Measurements from ENCODE around the gene STK16. TPM values are rescaled to one million over a fixed set of nuclear protein-coding genes. Genes with fewer than 3 reads are reported as not detected.

The STK16 gene
- total and polyA plus RNA-seq, 2 of the 4 experiments (the other 2 are of a cell fraction) = 44.4 to 50.1 TPM

GRCh38 chr2:219289537-219290361, 44.5 kb downstream of the STK16 start:
- ATAC-seq (ENCODE audit: low read depth) (peak; percentile 75), DNase-seq (peak; percentile 95)
- Histone ChIP-seq H2AFZ (replicated peaks; ENCODE audit: low read length, poor library complexity) (peak overlapping the region; percentile 77), H3K36me3 (ENCODE audit: control insufficient read depth, insufficient read depth, low read length) (peaks cover 17% of the 10 kb centered on the region), H3K4me3 (ENCODE audit: insufficient read depth, low read depth, low read length) (no peak overlapping the region), H3K27me3 (ENCODE audit: control insufficient read depth, insufficient read depth, low read length) (no peaks in the 10 kb centered on the region), H2AK5ac (ENCODE audit: low read depth, low read length) (peak overlapping the region; percentile 74), H3K4me2 (ENCODE audit: low read depth, low read length) (peak overlapping the region; percentile 52), H2AK9ac (replicated peaks; ENCODE audit: low read depth, low read length, poor library complexity) (peak overlapping the region; percentile 94), H3K9me3 (ENCODE audit: control insufficient read depth, insufficient read depth, low read length) (no peaks in the 10 kb centered on the region), H3K79me1 (ENCODE audit: low read depth in 1 of 2, low read length in 2 of 2) (no peaks in the 10 kb centered on the region), H2BK15ac (ENCODE audit: low read depth, low read length) (no peak overlapping the region; the same call in 2 of the 3 replicates), H4K20me1 (ENCODE audit: insufficient read depth, low read length) (peaks cover 10% of the 10 kb centered on the region; the same call in 1 of the 2 replicates), H4K8ac (ENCODE audit: low read depth in 2 of 2, low read length in 2 of 2) (peak overlapping the region in 1 of 2 experiments; percentile 64; a peak in 2 of 4 replicates), H3K56ac (ENCODE audit: extremely low read depth, insufficient read depth, low read length) (no peak overlapping the region), H3K23ac (ENCODE audit: low read depth, low read length) (peak overlapping the region; percentile 82; the same call in 1 of the 2 replicates), H3K18ac (ENCODE audit: low read depth, low read length) (no peak overlapping the region; the same call in 1 of the 2 replicates), H3K27ac (ENCODE audit: insufficient read depth, low read length) (peak overlapping the region; percentile 70), H3K14ac (replicated peaks; ENCODE audit: low read depth, low read length) (no peak overlapping the region; the same call in none of the 2 replicates), H3K4ac (ENCODE audit: low read depth, low read length) (peak overlapping the region; percentile 86), H4K5ac (ENCODE audit: low read depth, low read length) (peak overlapping the region; percentile 7; the same call in 1 of the 2 replicates), H3K4me1 (ENCODE audit: control insufficient read depth, insufficient read depth, low read length) (peaks cover 20% of the 10 kb centered on the region), H4K91ac (ENCODE audit: insufficient read depth, low read depth, low read length) (peak overlapping the region; percentile 81), H3K9me1 (ENCODE audit: insufficient read depth, low read length) (peaks cover 11% of the 10 kb centered on the region; the same call in 1 of the 2 replicates), H2BK20ac (ENCODE audit: low read depth, low read length) (peak overlapping the region; percentile 32; the same call in 1 of the 2 replicates), H3K9ac (ENCODE audit: low read depth, low read length) (no peak overlapping the region), H2BK5ac (ENCODE audit: low read depth, low read length, poor library complexity, severe bottlenecking) (peak overlapping the region; percentile 61), H2BK120ac (ENCODE audit: low read depth, low read length) (peak overlapping the region; percentile 74)
- ChIA-PET CTCF (interaction anchor here (0.6 to 0.7 kb wide), 2 partner anchors 11 to 979 kb away, joined by 3 read pairs; partner anchors contain the start of gene DNAJB2), POLR2A (ENCODE audit: unreplicated experiment) (no interaction called here)
- 0% methylated on average over 2 of the region's 16 CpGs; no CpG with 5 or more reads in 1 of the 2 experiments for WGBS, 2 experiments (ENCODE audit: extremely low coverage in 2 of 2, insufficient read length in 1 of 2)
- intact Hi-C loops (cut with micrococcal nuclease) = loop anchor here (1.0 to 2.0 kb wide), 2 partner anchors 10 to 59 kb away; partner anchors contain the start of gene DNAJB2
- in situ Hi-C loops (cut with MboI; ENCODE audit: low sequenced_read_pairs) = no loop called here
- dilution Hi-C loops (cut with HindIII; ENCODE audit: low sequenced_read_pairs, unreplicated experiment) = no loop called here
- BruUV-seq (replicated peaks) = no TSS peak
- TF ChIP-seq FOS (IDR thresholded peaks at IDR 0.05; ENCODE audit: low read depth, low read length) (peak; percentile 63; the same call in 1 of the 2 replicates), CEBPB (IDR thresholded peaks at IDR 0.05; ENCODE audit: low read depth, low read length) (peak; percentile 89), BHLHE40 (IDR thresholded peaks at IDR 0.05; ENCODE audit: low read depth, low read length) (no peak; the same call in 1 of the 2 replicates), RAD21 (IDR thresholded peaks at IDR 0.05; ENCODE audit: low read length) (peak; percentile 16), MAZ (IDR thresholded peaks at IDR 0.05; ENCODE audit: borderline replicate concordance, low read depth, low read length) (peak; percentile 90), POLR2A (IDR thresholded peaks at IDR 0.05; ENCODE audit: low read depth, low read length) (no peak), SMC3 (IDR thresholded peaks at IDR 0.05; ENCODE audit: low read depth, low read length) (no peak), CHD1 (IDR thresholded peaks at IDR 0.05; ENCODE audit: low read depth, low read length) (no peak), USF2 (IDR thresholded peaks at IDR 0.05; ENCODE audit: low read depth, low read length) (no peak), MXI1 (IDR thresholded peaks at IDR 0.05; ENCODE audit: borderline replicate concordance, low read depth, low read length) (peak; percentile 54; the same call in 1 of the 2 replicates), ELK1 (IDR thresholded peaks at IDR 0.05; ENCODE audit: borderline replicate concordance, low read depth, low read length) (no peak), RCOR1 (IDR thresholded peaks at IDR 0.05; ENCODE audit: insufficient replicate concordance, low read length) (no peak), RFX5 (IDR thresholded peaks at IDR 0.05; ENCODE audit: low read depth, low read length) (no peak), MAFK (IDR thresholded peaks at IDR 0.05; ENCODE audit: low read depth, low read length) (no peak)

Measured in IMR-90 (cell line).